GM12891 (cell line): ENCODE measurements around the gene MYLK3.

Experiments
- POLR2A ChIP-seq: IDR thresholded peaks from 2 replicates; pipeline ENCODE4 v1.6.1; 2011; ENCODE audit warnings: low read depth, low read length, control low read depth
- POLR2AphosphoS5 ChIP-seq: IDR thresholded peaks from 2 replicates; pipeline ENCODE4 v1.6.1; 2011; ENCODE audit warnings: low read depth, low read length, control low read depth
- POU2F2 ChIP-seq: IDR thresholded peaks from 2 replicates; pipeline ENCODE4 v1.6.1; 2011; ENCODE audit warnings: low read depth, mild to moderate bottlenecking, control low read depth, low read length, moderate library complexity
- SPI1 ChIP-seq: IDR thresholded peaks from 2 replicates; pipeline ENCODE4 v1.6.1; 2011; ENCODE audit warnings: low read depth, low read length, control low read depth
- TAF1 ChIP-seq: IDR thresholded peaks from 2 replicates; pipeline ENCODE4 v1.6.1; 2011; ENCODE audit warnings: low read depth, low read length, control low read depth

DNA sequence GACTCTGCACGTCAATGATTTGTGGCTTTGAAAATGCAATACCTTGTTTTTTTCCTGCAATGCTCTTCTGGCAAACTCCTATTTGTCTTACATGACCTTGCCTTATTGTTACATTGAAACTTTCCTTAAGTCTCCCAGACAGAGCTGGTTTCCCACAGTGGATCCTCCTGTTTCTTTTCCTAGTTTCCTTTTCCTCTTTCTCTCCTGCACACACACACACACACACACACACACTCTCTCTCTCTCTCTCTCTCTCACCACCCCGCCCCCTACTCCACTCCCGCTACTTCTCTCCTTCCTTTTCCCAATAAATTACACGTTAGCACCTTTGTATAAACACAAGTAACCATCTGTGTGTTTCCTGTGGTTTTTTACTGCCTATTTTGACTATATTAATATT, 56.4 kb downstream of the MYLK3 start:
- TF ChIP-seq POLR2A (no peak), POLR2AphosphoS5 (no peak), TAF1 (no peak), SPI1 (no peak), POU2F2 (no peak)
